ENCODE measurements around the gene CDCA7L.
A peak's percentile ranks its signal among the peaks of the same experiment; 100 is the strongest.
"Not testable (repeated sequence)": the region's sequence is repeated elsewhere in the genome, so short reads cannot be mapped to it uniquely, and the experiment has no call there.

CDCA7L gene

DNA sequence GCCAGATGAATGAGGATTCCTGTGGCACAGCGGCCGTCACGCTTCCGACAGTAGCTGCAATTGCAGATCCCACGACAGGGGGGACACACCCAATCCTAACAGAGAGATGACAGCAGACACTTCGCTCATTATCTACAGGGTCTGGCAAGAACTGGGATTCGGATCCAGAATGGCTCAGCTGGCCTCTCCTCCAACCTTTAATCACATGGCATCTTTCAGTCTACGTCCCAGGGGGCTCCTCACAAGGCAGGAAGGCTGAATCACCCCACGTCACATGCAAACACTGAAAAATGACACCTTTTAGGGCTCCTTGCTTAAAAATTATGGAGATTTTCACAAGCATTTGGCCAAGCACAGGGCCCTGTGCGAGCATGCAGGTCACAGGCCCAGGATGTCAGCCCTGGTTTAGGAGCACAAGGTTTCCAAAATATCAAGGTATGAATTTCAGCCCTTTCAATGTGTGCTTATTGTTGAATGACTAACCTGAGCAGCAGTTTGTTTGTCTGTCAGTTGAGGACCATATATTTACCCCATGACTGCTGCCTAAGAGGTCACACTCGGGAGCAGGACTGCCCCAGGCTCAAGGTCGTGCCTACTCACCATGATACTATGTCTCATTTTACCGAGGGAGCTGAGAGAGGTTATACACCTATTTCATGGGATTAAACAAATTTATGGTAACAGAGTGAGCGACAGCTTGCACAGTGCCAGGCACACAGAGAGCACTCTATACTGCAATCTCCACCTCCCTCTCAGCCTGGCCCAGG is 42.5 kb downstream of the CDCA7L start:
- no peak for DNase-seq

DNA sequence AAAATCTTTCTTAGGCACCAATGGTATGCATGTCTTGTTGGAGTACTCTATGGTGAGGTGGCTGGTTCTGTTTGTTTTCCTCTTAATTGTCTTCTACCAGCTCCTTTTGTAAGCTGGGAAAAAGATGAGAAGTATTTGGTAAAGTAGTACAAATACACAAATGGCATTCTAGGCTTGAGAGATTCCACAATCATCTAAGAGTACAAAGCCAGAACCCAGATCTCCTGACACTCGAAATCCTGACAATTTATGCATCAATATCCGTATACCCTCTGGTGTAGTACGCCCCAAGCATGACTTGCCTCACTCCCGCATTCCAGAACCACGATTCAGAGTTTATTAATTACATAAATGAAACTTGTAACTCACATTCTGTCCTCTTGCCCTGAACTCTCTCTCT is 43.5 kb downstream of the CDCA7L start:
- DNase-seq, result no peak

DNA sequence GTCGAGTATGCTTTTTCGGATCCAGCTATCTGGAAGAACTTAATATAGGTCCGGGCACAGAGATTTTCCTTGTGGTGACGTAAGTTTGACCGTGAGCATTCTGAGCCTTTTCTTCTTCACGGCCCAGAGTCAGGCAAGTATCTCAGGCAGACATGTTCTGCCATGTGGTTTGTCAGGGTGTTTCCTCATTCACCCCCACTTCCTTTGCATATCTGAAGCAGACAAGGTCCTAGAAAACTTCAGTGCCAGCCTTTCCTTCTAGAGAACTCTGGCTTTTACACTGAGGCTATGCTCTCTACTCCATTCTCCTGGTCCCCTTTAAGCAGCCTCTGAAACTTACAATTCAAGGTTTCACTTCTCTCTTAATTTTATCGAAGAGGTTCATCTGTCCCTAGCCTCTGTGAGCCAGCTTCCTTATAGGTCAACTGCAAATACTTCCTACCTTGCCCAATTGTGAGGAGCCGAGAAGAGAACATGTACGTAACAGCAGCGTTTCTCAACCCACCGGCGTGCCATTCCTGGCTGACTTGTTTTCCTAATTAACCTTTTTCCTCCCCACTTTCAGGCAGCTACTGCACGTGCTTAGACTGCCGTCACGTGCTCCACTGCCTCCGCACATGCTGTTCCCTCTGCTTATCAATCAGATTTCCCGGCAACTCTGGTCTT is 47.3 kb downstream of the CDCA7L start:
- DNase-seq, result peak; percentile 29

DNA sequence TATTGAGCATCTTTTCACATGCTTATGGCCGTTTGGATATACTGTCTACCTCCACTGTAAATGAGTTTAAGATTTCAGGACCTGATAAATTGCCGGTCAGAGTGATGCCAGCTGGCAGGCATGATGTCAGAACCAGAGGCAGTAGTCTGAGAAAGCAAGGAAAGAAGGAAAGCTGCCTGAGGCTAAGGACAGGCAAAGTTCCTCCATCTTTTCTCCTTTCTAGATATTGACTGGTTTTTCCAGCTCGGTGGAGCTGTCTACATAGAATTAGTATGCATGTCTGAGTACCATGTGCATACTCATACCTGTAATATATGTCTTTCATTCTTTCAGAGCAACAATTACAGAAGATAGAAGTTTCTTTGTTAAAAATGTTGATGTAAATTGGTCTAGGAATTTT is 52.3 kb downstream of the CDCA7L start:
- no peak for DNase-seq

DNA sequence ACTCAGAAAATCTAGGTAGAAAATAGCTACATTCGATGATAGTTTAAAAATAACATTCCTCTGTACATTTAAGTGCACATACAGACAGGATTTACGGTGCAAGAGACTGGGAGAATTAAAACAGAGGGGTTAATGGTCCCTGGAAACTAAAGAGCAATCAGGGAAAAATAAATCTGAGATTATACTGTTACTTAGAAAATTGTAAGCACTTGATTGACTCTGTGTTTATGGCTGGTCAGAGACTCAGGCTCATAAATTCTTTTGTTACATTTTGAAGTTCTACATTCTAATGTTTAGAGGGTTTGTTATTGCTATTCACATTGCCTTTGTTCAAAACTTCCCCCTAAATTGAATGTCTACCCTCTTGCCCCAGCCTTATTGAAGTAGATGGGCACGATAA is 54.4 kb downstream of the CDCA7L start:
- DNase-seq, result no peak

DNA sequence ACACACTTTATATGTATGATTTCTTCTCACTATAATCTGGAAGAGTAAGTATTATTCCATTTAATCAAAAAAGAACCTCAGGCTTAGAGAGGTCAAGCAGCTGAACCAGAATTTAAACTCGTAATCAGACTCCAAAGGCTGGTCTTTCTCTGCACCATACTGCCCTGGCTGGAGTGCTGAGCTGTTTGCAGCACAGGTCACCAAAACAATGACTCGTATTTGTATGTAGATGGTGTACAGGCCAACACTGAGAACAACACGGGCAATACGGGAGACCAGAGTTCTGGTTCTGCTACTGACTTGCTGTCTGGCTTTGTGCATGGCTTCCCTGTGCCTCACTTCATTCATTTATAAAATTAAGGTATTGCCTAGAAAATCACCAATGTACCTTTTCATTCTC is 57.9 kb downstream of the CDCA7L start:
- no peak for DNase-seq

DNA sequence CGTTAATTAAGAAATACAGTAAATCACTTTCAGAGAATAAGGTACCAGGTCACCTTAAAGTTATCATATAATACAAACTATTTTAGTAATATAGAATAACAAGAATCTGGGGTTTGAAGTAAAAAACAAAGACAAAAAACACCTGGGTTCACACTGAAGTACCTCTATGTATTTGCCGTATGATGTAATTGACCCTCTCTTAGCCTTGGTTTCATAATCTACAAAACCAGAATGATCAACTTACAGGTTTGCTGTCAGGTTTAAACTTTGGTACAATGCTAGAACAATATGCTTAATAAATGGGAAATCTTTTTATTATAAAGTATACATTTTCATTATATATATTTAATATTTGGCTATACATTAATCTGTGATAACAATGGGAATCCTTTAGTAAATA is 58.3 kb downstream of the CDCA7L start:
- DNase-seq, result no peak

DNA sequence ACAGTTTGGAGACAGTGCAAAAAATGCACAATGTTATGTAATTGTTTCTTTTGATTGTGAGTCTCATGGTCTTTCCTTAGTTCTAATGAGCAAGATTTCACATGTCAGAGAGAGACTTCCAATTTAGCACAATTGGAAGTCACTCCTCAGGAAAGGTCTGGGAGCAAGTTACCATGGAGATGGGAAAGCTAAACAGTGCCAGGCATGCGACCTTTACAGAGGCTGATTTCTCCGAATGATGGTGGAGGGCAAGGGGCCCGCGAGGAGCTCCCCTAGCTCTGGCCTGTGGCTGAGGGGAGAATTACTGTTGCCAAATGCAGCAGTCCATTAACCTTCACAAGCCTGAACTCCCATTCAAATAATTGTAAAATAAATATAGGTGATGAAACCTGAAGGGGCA is 59.3 kb downstream of the CDCA7L start:
- no peak for DNase-seq

DNA sequence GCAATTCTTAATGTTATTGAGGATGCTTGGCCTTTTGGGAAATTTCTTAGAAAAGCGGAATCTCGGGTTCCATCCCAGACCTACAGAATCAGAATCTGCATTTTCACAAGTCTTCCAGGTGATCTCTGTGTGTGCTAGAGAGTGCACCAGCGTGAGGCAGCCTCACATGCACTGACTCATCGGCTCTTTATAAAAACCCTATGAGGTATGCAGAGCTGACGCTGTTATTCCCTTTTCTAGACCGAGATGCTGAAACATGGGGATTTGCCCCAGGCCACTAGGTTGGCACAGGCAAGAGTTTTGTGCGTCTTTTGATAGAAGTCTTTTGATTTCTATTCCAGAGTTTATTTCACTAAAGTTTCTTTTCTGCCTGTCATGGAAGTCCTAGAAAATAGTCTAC is 61.2 kb downstream of the CDCA7L start:
- no peak for DNase-seq

DNA sequence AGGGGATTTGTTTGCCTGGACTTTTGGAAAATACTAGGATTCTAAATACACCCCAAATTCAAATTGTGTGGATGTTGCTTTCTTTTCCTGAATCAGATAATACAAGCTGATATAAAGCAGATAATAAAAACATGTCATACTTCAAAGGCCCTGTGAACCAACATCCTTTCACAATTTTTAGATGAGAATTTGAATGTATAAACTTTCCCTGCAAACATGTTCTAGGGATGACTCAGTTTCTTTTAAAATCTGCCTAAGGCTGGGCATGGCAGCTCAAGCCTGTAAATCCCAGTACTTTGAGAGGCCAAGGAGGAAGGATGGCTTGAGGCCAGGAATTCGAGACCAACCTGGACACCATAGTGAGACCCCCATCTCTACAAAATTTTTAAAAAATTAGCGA is 62.2 kb downstream of the CDCA7L start:
- not testable (repeated sequence) for DNase-seq

DNA sequence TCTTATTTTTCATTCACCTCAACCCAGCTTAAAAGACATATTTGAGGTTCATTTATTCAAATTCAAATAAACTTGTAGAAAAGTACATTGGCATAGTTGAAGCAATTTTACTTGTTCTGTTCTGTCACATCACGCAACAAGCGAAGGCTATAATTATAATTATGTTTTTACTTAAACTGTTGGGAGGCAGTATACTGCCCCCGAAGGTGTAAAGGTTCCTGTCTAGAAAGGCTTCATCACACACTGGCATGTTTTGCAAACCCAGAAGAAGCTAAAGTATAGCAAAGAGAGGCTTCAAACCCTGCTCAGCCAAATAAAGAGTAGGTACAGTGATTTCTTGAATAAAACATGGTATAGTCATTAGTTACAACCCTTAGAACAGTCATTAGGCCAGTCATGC is 62.6 kb downstream of the CDCA7L start:
- DNase-seq, result no peak

DNA sequence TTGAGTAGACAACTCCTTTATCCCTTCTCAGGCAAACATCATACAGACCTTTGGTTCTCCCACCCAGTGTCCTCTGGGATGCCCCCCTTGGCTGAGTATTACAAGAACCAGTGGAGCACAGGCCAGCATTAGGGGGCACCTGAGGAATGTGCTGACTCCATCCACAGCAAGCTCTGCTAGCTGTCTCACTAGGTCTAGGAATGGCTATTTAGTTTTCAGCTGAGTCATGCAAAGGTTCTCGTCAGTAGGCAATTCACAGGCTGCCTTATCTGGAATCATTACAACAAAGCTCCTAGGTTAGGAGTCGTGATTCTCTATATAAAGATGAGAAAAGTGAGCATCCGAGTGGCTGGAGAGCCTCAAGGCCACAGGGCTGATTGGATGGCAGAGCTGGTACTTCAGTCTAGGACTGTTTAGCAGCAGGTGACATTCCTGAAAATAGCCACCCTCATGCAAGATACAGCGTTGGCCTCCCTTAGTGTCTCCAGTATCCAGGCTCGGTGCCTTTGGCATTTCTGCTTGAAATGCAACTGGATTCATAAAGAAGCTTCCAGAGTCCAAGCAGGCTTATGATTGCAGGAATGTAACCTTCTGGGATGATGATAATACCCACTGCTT is 75.8 kb downstream of the CDCA7L start:
- no peak for DNase-seq

DNA sequence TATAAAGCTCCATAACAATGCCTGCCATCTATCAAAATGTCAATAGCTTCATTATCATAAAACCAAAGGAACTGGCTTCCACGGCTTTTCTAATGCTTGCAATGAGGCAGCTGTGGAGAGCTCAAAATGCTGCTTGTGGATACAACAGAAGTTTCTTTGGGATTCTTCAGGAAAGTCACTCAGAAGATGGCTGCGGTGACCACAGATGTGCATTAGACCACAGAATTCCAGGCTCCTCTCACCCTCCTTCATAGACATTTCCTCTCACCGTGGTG is 77.2 kb downstream of the CDCA7L start:
- no peak for DNase-seq

DNA sequence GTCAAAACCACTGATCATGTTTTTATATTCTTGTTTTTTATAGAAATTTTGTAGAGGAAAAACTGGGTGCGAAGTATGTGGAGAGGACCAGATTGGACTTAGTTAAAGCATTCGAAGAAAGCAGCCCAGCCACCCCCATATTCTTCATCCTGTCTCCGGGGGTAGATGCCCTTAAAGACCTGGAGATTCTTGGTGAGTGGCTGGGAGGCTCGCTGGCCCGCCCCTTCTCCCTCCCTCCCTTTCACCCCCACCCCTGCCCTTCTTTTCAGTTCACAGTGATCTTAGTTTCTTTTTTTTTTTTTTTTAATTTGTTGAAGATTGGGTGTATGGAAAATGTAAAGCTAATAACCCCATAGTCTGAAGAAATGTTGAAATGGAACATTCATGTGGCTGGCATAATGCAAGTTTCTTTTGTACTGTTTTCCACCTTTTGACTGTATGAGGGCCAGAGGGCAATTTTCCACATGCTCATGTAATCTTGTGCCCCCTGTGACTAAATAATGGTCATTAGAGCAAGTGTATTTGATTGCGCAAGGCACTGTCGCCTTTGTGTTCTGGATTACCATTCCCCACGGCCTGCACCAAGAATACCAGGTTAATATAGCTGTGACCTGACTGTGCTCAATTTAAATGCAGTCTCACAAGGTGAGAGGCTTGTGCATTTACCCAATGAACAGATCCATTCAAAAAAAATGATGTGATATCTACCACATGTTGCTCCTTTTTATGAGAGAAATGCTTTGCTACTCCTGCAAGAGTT is 77.7 kb downstream of the CDCA7L start:
- no peak for DNase-seq

DNA sequence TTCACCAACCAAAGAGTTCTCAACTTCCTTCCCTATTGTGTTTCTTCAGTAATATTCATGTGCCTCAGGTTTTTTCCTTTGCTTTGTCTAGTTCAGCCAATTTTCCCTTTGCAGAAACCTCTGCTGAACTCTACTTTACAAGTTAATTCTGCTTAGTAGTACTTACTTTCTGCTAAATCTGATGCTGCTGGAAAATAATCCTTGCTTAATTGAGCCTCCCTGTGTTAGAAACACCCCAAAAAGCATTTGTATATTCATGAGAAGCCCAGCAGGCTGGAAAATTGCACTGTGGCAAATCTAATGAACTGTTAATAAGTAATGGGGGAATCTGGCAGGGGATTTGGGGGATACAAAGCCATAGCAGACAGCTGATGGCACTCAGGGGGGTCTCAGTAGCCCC is 78.5 kb downstream of the CDCA7L start:
- no peak for DNase-seq

DNA sequence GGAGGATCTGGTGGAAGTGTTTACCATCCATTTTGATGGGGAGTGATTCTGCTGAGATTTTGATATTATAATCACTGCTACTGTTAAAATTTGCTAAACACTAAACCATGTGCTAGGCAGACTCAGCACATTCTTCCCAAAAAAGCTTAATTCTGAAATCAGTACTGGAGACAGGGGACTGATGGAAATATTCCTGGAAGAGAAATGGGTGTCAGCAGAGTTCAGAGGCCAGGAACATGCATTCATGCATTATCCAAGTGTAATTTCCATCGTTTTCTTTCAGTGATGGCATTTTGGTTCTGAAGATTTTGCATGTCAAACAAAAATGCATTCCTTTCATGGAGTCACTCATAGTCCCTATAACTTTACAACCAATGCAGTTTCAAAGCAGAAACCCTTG is 79.0 kb downstream of the CDCA7L start:
- no peak for DNase-seq

DNA sequence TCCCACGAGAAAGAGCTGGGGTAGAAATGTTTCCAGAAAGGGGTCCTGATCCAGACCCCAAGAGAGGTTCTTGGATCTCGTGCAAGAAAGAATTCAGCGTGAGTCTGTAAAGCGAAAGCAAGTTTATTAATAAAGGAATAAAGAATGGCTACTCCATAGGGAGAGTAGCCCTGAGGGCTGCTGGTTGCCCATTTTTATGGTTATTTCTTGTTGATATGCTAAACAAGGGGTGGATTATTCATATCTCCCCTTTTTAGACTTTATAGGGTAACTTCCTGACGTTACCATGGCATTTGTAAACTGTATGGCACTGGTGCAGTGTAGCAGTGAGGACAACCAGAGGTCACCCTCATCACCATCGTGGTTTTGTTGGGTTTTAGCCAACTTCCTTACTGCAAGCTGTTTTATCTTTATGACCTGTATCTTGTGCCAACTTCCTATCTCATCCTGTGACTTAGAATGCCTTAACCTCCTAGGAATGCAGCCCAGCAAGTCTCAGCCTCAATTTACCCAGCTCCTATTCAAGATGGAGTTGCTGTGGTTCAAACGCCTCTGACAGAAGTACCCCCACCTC is 80.0 kb downstream of the CDCA7L start:
- not testable (repeated sequence) for DNase-seq

DNA sequence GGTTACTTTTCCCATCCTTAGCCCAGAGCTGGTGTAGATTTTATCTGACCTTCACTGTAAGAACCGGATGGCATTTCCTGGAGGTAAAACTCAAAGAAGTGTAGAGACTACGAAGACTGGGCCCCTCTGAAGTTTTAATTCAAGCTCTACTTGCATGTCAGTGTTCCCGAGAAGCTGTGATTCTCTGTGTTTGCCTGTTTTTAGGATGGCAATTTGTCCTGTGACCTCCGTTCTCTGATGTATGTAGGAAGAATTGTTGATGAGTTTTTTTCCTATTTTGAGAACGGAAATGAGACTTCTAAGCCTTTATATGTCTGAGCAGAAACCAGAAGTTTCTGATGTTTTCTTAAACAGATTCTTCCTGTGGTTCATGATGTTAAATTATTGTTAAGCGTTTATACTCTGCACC is 94.1 kb downstream of the CDCA7L start:
- DNase-seq, result no peak
